ENCODE measurements around the gene ABLIM2. TPM values are rescaled to one million over a fixed set of nuclear protein-coding genes. Genes with fewer than 3 reads are reported as not detected.

The ABLIM2 gene
- total and polyA plus RNA-seq, 2 of the 4 experiments (the other 2 are of a cell fraction): under 0.01 to 0.10 TPM

- H3K9me3 ChIP-seq (ENCODE audit: control insufficient read depth, insufficient read depth, low read length): no peaks in the 10 kb centered on the region
- no CpG with 5 or more reads among the region's 2 CpGs for WGBS, 2 experiments (ENCODE audit: extremely low coverage in 2 of 2, insufficient read length in 1 of 2)
- peaks cover 4 to 12% of the 10 kb centered on the region in 2 experiments; a peak in 1 of 4 replicates for H3K79me1 ChIP-seq (ENCODE audit: low read depth in 1 of 2, low read length in 2 of 2)
- no peak overlapping the region for H3K56ac ChIP-seq (ENCODE audit: extremely low read depth, insufficient read depth, low read length)
- H3K4ac ChIP-seq (ENCODE audit: low read depth, low read length): peak overlapping the region; percentile 80
- H3K27me3 ChIP-seq (ENCODE audit: control insufficient read depth, insufficient read depth, low read length): no peaks in the 10 kb centered on the region
- H4K91ac ChIP-seq (ENCODE audit: insufficient read depth, low read depth, low read length): peak overlapping the region; percentile 47; the same call in 1 of the 2 replicates
- intact Hi-C loops (cut with micrococcal nuclease) (no loop called here), dilution Hi-C loops (cut with HindIII; ENCODE audit: low sequenced_read_pairs, unreplicated experiment) (no loop called here), in situ Hi-C loops (cut with MboI; ENCODE audit: low sequenced_read_pairs) (no loop called here)
- ChIA-PET CTCF (no interaction called here), POLR2A (ENCODE audit: unreplicated experiment) (no interaction called here)
- peaks cover 4% of the 10 kb centered on the region; the same call in 1 of the 2 replicates for H4K20me1 ChIP-seq (ENCODE audit: insufficient read depth, low read length)
- H2BK20ac ChIP-seq (ENCODE audit: low read depth, low read length): 0 out of 2 replicates have a peak overlapping the region, but pooled peaks have one; percentile 1
- peak overlapping the region; percentile 91 for H2BK5ac ChIP-seq (ENCODE audit: low read depth, low read length, poor library complexity, severe bottlenecking)
- H2AK9ac ChIP-seq (replicated peaks; ENCODE audit: low read depth, low read length, poor library complexity): no peak overlapping the region
- no peak overlapping the region for H3K9ac ChIP-seq (ENCODE audit: low read depth, low read length)
- peak overlapping the region; percentile 27; the same call in 1 of the 2 replicates for H3K18ac ChIP-seq (ENCODE audit: low read depth, low read length)
- H3K14ac ChIP-seq (replicated peaks; ENCODE audit: low read depth, low read length): 0 out of 2 replicates have a peak overlapping the region, but pooled peaks have one; percentile 19
- no TSS peak for BruUV-seq (replicated peaks)
- H2AFZ ChIP-seq (replicated peaks; ENCODE audit: low read length, poor library complexity): no peak overlapping the region
- H3K23ac ChIP-seq (ENCODE audit: low read depth, low read length): no peak overlapping the region
- peaks cover 38% of the 10 kb centered on the region for H3K4me1 ChIP-seq (ENCODE audit: control insufficient read depth, insufficient read depth, low read length)
- H4K8ac ChIP-seq (ENCODE audit: low read depth in 2 of 2, low read length in 2 of 2): peak overlapping the region in 1 of 2 experiments; percentile 19; a peak in 2 of 4 replicates
- ATAC-seq (ENCODE audit: low read depth) (no peak), DNase-seq (no peak)
- H2BK15ac ChIP-seq (ENCODE audit: low read depth, low read length): no peak overlapping the region
- no peak overlapping the region for H3K4me3 ChIP-seq (ENCODE audit: insufficient read depth, low read depth, low read length)
- peak overlapping the region; percentile 86 for H2AK5ac ChIP-seq (ENCODE audit: low read depth, low read length)
- no peak overlapping the region for H3K4me2 ChIP-seq (ENCODE audit: low read depth, low read length)
- peak overlapping the region; percentile 94; the same call in 1 of the 2 replicates for H3K27ac ChIP-seq (ENCODE audit: insufficient read depth, low read length)
- peaks cover 17% of the 10 kb centered on the region for H3K9me1 ChIP-seq (ENCODE audit: insufficient read depth, low read length)
- H3K36me3 ChIP-seq (ENCODE audit: control insufficient read depth, insufficient read depth, low read length): no peaks in the 10 kb centered on the region
- H2BK120ac ChIP-seq (ENCODE audit: low read depth, low read length): peak overlapping the region; percentile 65
- TF ChIP-seq POLR2A (IDR thresholded peaks at IDR 0.05; ENCODE audit: low read depth, low read length): no peak
- TF ChIP-seq RCOR1 (IDR thresholded peaks at IDR 0.05; ENCODE audit: insufficient replicate concordance, low read length): no peak
- no peak for TF ChIP-seq FOS (IDR thresholded peaks at IDR 0.05; ENCODE audit: low read depth, low read length)
- no peak for TF ChIP-seq BHLHE40 (IDR thresholded peaks at IDR 0.05; ENCODE audit: low read depth, low read length)
- TF ChIP-seq, protein P1, sequence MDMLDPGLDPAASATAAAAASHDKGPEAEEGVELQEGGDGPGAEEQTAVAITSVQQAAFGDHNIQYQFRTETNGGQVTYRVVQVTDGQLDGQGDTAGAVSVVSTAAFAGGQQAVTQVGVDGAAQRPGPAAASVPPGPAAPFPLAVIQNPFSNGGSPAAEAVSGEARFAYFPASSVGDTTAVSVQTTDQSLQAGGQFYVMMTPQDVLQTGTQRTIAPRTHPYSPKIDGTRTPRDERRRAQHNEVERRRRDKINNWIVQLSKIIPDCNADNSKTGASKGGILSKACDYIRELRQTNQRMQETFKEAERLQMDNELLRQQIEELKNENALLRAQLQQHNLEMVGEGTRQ (IDR thresholded peaks at IDR 0.05; ENCODE audit: low read depth, low read length): no peak
- no peak for TF ChIP-seq CEBPB (IDR thresholded peaks at IDR 0.05; ENCODE audit: low read depth, low read length)
- no peak for TF ChIP-seq MAZ (IDR thresholded peaks at IDR 0.05; ENCODE audit: borderline replicate concordance, low read depth, low read length)
- no peak for TF ChIP-seq NFE2L2 (IDR thresholded peaks at IDR 0.05; ENCODE audit: low read depth, low read length)
- no peak for TF ChIP-seq CHD1 (IDR thresholded peaks at IDR 0.05; ENCODE audit: low read depth, low read length)
- no peak for TF ChIP-seq RFX5 (IDR thresholded peaks at IDR 0.05; ENCODE audit: low read depth, low read length)
- no peak for TF ChIP-seq MAFK (IDR thresholded peaks at IDR 0.05; ENCODE audit: low read depth, low read length)
- no peak for TF ChIP-seq CTCF (conservative IDR thresholded peaks at IDR 0.05; ENCODE audit: low read depth, low read length)
- no peak for TF ChIP-seq RAD21 (IDR thresholded peaks at IDR 0.05; ENCODE audit: low read length)
- TF ChIP-seq MXI1 (IDR thresholded peaks at IDR 0.05; ENCODE audit: borderline replicate concordance, low read depth, low read length): no peak
- no peak for TF ChIP-seq ELK1 (IDR thresholded peaks at IDR 0.05; ENCODE audit: borderline replicate concordance, low read depth, low read length)
- TF ChIP-seq SMC3 (IDR thresholded peaks at IDR 0.05; ENCODE audit: low read depth, low read length): no peak
- peak overlapping the region; percentile 30; the same call in 1 of the 2 replicates for H4K5ac ChIP-seq (ENCODE audit: low read depth, low read length)
Observed at GRCh38 chr4:7971159-7971631, 187.4 kb downstream of the ABLIM2 start.
